Stimulated activated CD8-positive, alpha-beta memory T cell treated with anti-CD3 and anti-CD28 coated beads, Interleukin-15, amount 100 ng/mL, for 1 hour (primary cell): Measurements from ENCODE around the gene CLK4.

Source experiments
- DNase-seq: peaks from one replicate; pipeline ENCODE4 v3.0.0-alpha.2; 2020; ENCODE audit warnings: low read depth

CLK4 gene

GRCh38 chr5:178553517-178553916 lies 73.3 kb downstream of the CLK4 start:
- no peak for DNase-seq
